ENCODE results near the gene TEX44.

The TEX44 gene

DNA sequence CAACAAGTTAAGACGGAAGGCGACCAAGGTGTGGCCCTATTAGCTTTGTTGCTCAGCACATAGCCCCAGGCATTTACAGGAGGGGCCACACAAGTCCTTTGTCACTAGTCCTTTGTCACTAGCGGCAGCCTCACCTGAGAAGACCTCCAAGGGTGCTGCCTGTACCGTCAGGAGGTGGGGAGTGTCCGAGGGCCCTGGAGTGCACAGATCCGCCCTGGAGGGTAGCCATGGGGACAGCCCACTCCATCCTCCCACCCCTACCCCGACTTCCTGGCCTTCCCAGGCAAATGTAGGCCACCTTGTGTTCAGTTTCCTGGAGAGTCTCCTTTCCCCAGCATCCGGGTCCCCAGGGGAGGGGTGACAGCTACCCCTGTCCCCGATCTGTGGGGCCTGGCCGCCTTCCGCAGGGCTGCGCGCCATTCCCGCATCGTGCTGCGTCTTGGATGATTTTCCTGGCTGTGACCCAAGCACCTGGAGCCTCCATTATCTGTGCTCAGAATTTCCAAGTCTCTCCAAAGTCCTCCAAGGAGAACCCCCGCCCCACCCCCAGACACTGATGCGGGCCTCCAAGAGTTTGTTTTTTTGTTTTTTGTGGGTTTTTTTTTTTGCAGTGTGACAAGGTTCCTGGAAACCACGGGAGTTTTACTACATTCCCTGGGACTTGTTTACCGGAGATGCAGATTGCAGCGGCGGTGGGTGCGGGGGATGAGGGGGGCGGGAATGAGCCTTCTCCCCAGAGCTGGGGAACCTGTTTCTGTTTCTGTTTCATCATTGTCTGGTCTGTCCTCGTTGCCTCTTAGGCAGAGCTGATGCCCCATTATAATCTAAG is 28.6 kb downstream of the TEX44 start:
- H3K27me3 ChIP-seq (ENCODE audit: control insufficient read depth in 1 of 2, insufficient read depth in 1 of 2, low read length in 2 of 2) = peaks cover 0 to 4% of the 10 kb centered on the region in 2 experiments

DNA sequence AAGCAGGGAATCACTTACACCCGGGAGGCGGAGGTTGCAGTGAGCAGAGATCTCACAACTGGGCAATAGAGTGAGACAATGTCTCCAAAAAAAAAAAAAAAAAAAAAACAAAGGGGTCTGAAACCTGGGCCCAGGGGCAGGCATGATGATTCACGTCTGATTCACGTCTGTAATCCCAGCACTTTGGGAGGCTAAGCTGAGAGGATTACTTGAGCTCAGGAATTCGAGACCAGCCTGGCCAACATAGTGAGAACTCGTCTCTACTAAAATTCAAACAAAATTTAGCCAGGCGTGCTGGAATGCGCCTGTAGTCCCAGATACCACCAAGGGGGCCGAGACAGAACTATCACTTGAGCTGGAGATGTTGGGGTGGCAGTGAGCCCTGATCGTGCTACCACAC is 30.3 kb downstream of the TEX44 start:
- Histone ChIP-seq H2BK15ac (ENCODE audit: low read depth, poor library complexity, severe bottlenecking) (no peak overlapping the region), H3K9me3 (ENCODE audit: control insufficient read depth, low read length) (no peaks in the 10 kb centered on the region), H2BK120ac (ENCODE audit: low read depth, low read length) (no peak overlapping the region), H3K9ac (ENCODE audit: low read length) (no peak overlapping the region), H2AK5ac (ENCODE audit: low read length, severe bottlenecking) (no peak overlapping the region), H3K4me3 (ENCODE audit: insufficient read depth in 1 of 2, low read depth in 1 of 2, low read length in 2 of 2) (no peak overlapping the region), H4K91ac (ENCODE audit: low read length) (no peak overlapping the region), H2BK5ac (ENCODE audit: low read depth, low read length, poor library complexity, severe bottlenecking) (no peak overlapping the region), H2AFZ (ENCODE audit: low read depth, low read length) (no peak overlapping the region), H3K4ac (ENCODE audit: low read depth in 1 of 2, low read length in 2 of 2) (no peak overlapping the region), H3K4me1 (ENCODE audit: control insufficient read depth, insufficient read depth, low read depth, low read length) (peaks cover 3% of the 10 kb centered on the region), H2BK12ac (ENCODE audit: low read length in 2 of 2) (no peak overlapping the region), H3K27me3 (ENCODE audit: control insufficient read depth in 1 of 2, insufficient read depth in 1 of 2, low read length in 2 of 2) (no peaks in the 10 kb centered on the region), H4K8ac (ENCODE audit: low read length) (no peak overlapping the region), H3K4me2 (ENCODE audit: low read length, poor library complexity, severe bottlenecking) (no peak overlapping the region), H3K18ac (ENCODE audit: low read depth in 1 of 2, low read length in 2 of 2) (no peak overlapping the region), H3K27ac (ENCODE audit: low read length, poor library complexity, severe bottlenecking) (no peak overlapping the region), H3K14ac (ENCODE audit: low read length in 2 of 2) (no peak overlapping the region), H3K36me3 (ENCODE audit: control insufficient read depth in 1 of 2, insufficient read depth in 2 of 2, low read depth in 1 of 2, low read length in 2 of 2) (no peaks in the 10 kb centered on the region), H3K23ac (ENCODE audit: low read length in 2 of 2) (no peak overlapping the region), H3K79me1 (replicated peaks; ENCODE audit: low read length, poor library complexity, severe bottlenecking) (no peaks in the 10 kb centered on the region)
- 85% methylated on average over 10 of the region's 10 CpGs for WGBS
- DNase-seq = no peak

More for the DNA sequence above, 28.6 kb downstream of the TEX44 start:
- no peak overlapping the region for H2BK5ac ChIP-seq (ENCODE audit: low read depth, low read length, poor library complexity, severe bottlenecking)
- peak overlapping the region; percentile 47 for H4K91ac ChIP-seq (ENCODE audit: low read length)
- peak; percentile 71 for DNase-seq
- no peak overlapping the region for H3K27ac ChIP-seq (ENCODE audit: low read length, poor library complexity, severe bottlenecking)
- H3K9me3 ChIP-seq (ENCODE audit: control insufficient read depth, low read length) = no peaks in the 10 kb centered on the region
- H3K4me2 ChIP-seq (ENCODE audit: low read length, poor library complexity, severe bottlenecking) = no peak overlapping the region
- WGBS = 40% methylated on average over 23 of the region's 25 CpGs
- H3K4me1 ChIP-seq (ENCODE audit: control insufficient read depth, insufficient read depth, low read depth, low read length) = peaks cover 2% of the 10 kb centered on the region
- H3K9ac ChIP-seq (ENCODE audit: low read length) = no peak overlapping the region
- H3K23ac ChIP-seq (ENCODE audit: low read length in 2 of 2) = no peak overlapping the region
- H2BK15ac ChIP-seq (ENCODE audit: low read depth, poor library complexity, severe bottlenecking) = no peak overlapping the region
- peak overlapping the region; percentile 52 to 73 for H3K4ac ChIP-seq (ENCODE audit: low read depth in 1 of 2, low read length in 2 of 2)
- H2BK12ac ChIP-seq (ENCODE audit: low read length in 2 of 2) = peak overlapping the region in 1 of 2 experiments; percentile 92
- no peak overlapping the region for H2AK5ac ChIP-seq (ENCODE audit: low read length, severe bottlenecking)
- no peaks in the 10 kb centered on the region for H3K79me1 ChIP-seq (replicated peaks; ENCODE audit: low read length, poor library complexity, severe bottlenecking)
- peak overlapping the region; percentile 91 for H4K8ac ChIP-seq (ENCODE audit: low read length)
- peak overlapping the region; percentile 15 for H2BK120ac ChIP-seq (ENCODE audit: low read depth, low read length)
- peak overlapping the region in 1 of 2 experiments; percentile 23 for H3K4me3 ChIP-seq (ENCODE audit: insufficient read depth in 1 of 2, low read depth in 1 of 2, low read length in 2 of 2)
- H3K18ac ChIP-seq (ENCODE audit: low read depth in 1 of 2, low read length in 2 of 2) = peak overlapping the region; percentile 28 to 72
- H3K36me3 ChIP-seq (ENCODE audit: control insufficient read depth in 1 of 2, insufficient read depth in 2 of 2, low read depth in 1 of 2, low read length in 2 of 2) = no peaks in the 10 kb centered on the region
- peak overlapping the region; percentile 46 for H2AFZ ChIP-seq (ENCODE audit: low read depth, low read length)
- peak overlapping the region in 1 of 2 experiments; percentile 90 for H3K14ac ChIP-seq (ENCODE audit: low read length in 2 of 2)

DNA sequence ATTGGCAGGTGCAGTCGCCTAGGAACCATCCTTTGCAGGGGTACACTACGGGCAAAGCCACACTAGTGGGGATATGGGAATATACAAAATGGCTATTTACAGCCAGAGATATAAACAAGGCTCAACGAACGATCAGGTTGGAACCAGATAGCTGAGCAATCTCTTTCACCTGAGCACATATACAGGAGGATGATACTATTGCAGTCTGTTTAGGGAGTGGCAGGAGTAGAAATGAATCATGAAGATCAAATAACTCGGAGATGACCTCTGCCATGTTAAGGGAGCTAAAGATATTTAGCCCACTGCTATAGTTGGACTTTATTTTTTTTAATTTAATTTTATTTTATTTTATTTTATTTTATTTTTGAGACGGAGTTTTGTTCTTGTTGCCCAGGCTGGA is 33.8 kb downstream of the TEX44 start:
- H3K4me1 ChIP-seq (ENCODE audit: control insufficient read depth, insufficient read depth, low read depth, low read length) = peaks cover 3% of the 10 kb centered on the region
- no peak overlapping the region for H2BK12ac ChIP-seq (ENCODE audit: low read length in 2 of 2)

DNA sequence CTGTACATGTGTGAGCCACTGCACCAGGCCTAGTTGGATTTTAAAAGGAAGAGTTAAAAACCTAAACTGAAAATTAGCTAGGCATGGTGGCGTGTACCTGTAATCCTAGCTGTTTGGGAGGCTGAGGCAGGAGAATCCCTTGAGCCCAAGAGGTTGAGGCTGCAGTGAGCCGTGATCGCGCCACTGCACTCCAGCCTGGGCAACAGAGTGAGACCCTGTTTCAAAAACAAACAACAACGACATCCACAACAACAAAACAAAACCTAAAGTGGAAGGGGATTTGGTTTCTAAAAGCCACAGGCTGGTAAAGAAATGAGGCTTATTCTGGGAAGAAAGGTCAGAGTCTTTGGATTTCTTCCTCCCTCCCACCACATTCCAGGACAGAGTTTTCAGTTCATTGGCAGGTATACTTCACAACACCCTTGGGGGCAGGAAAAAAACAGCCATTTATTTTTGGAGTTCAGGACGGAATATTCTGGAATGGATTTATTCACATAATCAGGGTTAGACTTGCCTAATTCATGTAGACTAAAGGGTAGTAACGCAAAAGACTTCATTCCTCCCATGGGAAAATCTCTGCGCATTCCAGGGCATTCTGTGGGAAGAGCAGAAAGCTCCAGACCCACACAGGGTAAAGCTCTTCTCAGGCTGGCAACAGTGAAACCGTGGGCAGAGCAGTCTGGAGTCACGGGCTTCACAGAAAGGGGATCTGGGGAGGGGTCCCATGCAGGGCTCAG is 34.9 kb downstream of the TEX44 start:
- peaks cover 6% of the 10 kb centered on the region for H3K4me1 ChIP-seq (ENCODE audit: control insufficient read depth, insufficient read depth, low read depth, low read length)
- peak overlapping the region; percentile 53 for H3K27ac ChIP-seq (ENCODE audit: low read length, poor library complexity, severe bottlenecking)

More for the DNA sequence above, 33.8 kb downstream of the TEX44 start:
- Histone ChIP-seq H3K4me2 (ENCODE audit: low read length, poor library complexity, severe bottlenecking) (no peak overlapping the region), H3K4ac (ENCODE audit: low read depth in 1 of 2, low read length in 2 of 2) (no peak overlapping the region), H4K8ac (ENCODE audit: low read length) (no peak overlapping the region), H3K36me3 (ENCODE audit: control insufficient read depth in 1 of 2, insufficient read depth in 2 of 2, low read depth in 1 of 2, low read length in 2 of 2) (no peaks in the 10 kb centered on the region), H2BK5ac (ENCODE audit: low read depth, low read length, poor library complexity, severe bottlenecking) (no peak overlapping the region), H3K9me3 (ENCODE audit: control insufficient read depth, low read length) (no peaks in the 10 kb centered on the region), H4K91ac (ENCODE audit: low read length) (no peak overlapping the region), H3K27ac (ENCODE audit: low read length, poor library complexity, severe bottlenecking) (no peak overlapping the region), H2AFZ (ENCODE audit: low read depth, low read length) (no peak overlapping the region), H3K79me1 (replicated peaks; ENCODE audit: low read length, poor library complexity, severe bottlenecking) (no peaks in the 10 kb centered on the region), H3K14ac (ENCODE audit: low read length in 2 of 2) (no peak overlapping the region), H3K9ac (ENCODE audit: low read length) (no peak overlapping the region), H3K27me3 (ENCODE audit: control insufficient read depth in 1 of 2, insufficient read depth in 1 of 2, low read length in 2 of 2) (no peaks in the 10 kb centered on the region), H3K23ac (ENCODE audit: low read length in 2 of 2) (no peak overlapping the region), H3K18ac (ENCODE audit: low read depth in 1 of 2, low read length in 2 of 2) (no peak overlapping the region), H2BK15ac (ENCODE audit: low read depth, poor library complexity, severe bottlenecking) (no peak overlapping the region), H2BK120ac (ENCODE audit: low read depth, low read length) (no peak overlapping the region), H3K4me3 (ENCODE audit: insufficient read depth in 1 of 2, low read depth in 1 of 2, low read length in 2 of 2) (no peak overlapping the region), H2AK5ac (ENCODE audit: low read length, severe bottlenecking) (no peak overlapping the region)
- no peak for DNase-seq
- 73% methylated on average over 5 of the region's 6 CpGs for WGBS

More for the DNA sequence above, 34.9 kb downstream of the TEX44 start:
- no peak overlapping the region for H2AFZ ChIP-seq (ENCODE audit: low read depth, low read length)
- H3K14ac ChIP-seq (ENCODE audit: low read length in 2 of 2) = peak overlapping the region in 1 of 2 experiments; percentile 57
- peak overlapping the region; percentile 84 for H4K8ac ChIP-seq (ENCODE audit: low read length)
- no peak overlapping the region for H2AK5ac ChIP-seq (ENCODE audit: low read length, severe bottlenecking)
- peak overlapping the region; percentile 59 for H3K4me2 ChIP-seq (ENCODE audit: low read length, poor library complexity, severe bottlenecking)
- H3K36me3 ChIP-seq (ENCODE audit: control insufficient read depth in 1 of 2, insufficient read depth in 2 of 2, low read depth in 1 of 2, low read length in 2 of 2) = no peaks in the 10 kb centered on the region
- no peak overlapping the region for H2BK120ac ChIP-seq (ENCODE audit: low read depth, low read length)
- DNase-seq = peak; percentile 61
- H3K9ac ChIP-seq (ENCODE audit: low read length) = peak overlapping the region; percentile 83
- H3K27me3 ChIP-seq (ENCODE audit: control insufficient read depth in 1 of 2, insufficient read depth in 1 of 2, low read length in 2 of 2) = no peaks in the 10 kb centered on the region
- H4K91ac ChIP-seq (ENCODE audit: low read length) = peak overlapping the region; percentile 80
- H2BK5ac ChIP-seq (ENCODE audit: low read depth, low read length, poor library complexity, severe bottlenecking) = no peak overlapping the region
- peak overlapping the region; percentile 52 for H2BK15ac ChIP-seq (ENCODE audit: low read depth, poor library complexity, severe bottlenecking)
- peak overlapping the region; percentile 61 to 86 for H3K18ac ChIP-seq (ENCODE audit: low read depth in 1 of 2, low read length in 2 of 2)
- H3K4ac ChIP-seq (ENCODE audit: low read depth in 1 of 2, low read length in 2 of 2) = no peak overlapping the region
- peak overlapping the region in 1 of 2 experiments; percentile 52 for H3K4me3 ChIP-seq (ENCODE audit: insufficient read depth in 1 of 2, low read depth in 1 of 2, low read length in 2 of 2)
- 69% methylated on average over 6 of the region's 10 CpGs for WGBS
- H3K9me3 ChIP-seq (ENCODE audit: control insufficient read depth, low read length) = no peaks in the 10 kb centered on the region
- H2BK12ac ChIP-seq (ENCODE audit: low read length in 2 of 2) = peak overlapping the region in 1 of 2 experiments; percentile 43
- H3K79me1 ChIP-seq (replicated peaks; ENCODE audit: low read length, poor library complexity, severe bottlenecking) = no peaks in the 10 kb centered on the region
- H3K23ac ChIP-seq (ENCODE audit: low read length in 2 of 2) = no peak overlapping the region
